HG03280 (cell line): ENCODE measurements around the gene CGNL1.

Experiments used
- ATAC-seq: cut with Tn5 transposase; IDR thresholded peaks from one replicate; pipeline ENCODE4 v1.9.1; 2021; ENCODE audit warnings: mild to moderate bottlenecking, moderate library complexity; ENCODE audit not compliant: unreplicated experiment

The CGNL1 gene

DNA sequence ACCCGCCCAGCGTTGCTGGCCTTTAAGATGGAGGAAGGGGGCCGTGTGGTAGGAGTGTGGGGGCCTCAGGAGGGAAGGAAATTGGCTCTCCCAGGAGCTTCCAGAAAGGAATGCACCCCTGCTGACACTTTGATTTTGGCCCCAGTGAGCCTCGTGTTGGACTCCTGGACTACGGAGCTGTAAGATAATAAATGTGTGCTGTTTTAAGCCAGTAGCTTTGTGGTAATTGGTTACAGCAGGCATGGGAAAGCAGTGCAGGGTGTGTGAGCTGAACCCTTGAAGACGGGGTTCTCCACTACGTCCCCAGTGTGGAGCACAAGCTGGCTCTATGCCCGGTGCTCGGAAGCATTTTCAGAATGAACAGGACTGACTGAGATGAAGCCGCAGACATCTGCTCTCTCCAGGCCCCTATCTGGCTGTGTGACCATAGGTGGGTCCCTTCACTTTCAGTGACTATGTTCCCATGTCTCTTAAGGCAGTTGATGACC is 22.9 kb upstream of the CGNL1 start:
- ATAC-seq = no peak

DNA sequence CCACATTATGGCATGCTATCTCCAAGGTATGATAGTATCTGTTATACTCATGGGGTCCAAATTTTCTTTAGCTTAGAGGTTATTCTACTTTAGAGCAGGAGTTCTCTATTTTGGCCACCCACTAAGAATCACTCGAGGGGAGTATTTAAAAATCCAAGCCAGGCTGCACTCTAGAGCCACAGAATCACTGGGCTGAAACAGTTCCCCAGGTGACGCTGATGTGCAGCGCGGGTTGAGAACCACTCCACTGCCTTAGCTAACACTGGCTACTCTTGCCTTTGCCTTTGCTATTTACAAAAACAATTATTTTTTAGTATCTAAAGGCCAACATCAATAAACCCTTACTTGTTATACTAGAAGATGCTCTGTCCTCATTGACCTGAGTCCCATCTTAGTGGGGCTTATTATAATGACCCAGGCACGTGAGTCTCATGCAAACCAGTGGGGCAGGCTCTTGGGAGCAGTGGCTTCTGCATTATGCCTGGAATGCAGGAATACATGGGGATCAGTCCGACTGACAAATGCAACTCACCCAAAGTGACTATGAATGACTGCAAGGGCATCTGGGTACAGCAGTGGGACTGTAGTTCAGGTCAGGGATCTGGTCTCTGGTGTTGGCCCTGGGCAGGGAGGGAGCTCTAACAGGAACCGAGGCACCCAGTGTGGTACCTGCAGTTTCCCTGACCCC is 21.7 kb upstream of the CGNL1 start:
- no peak for ATAC-seq

DNA sequence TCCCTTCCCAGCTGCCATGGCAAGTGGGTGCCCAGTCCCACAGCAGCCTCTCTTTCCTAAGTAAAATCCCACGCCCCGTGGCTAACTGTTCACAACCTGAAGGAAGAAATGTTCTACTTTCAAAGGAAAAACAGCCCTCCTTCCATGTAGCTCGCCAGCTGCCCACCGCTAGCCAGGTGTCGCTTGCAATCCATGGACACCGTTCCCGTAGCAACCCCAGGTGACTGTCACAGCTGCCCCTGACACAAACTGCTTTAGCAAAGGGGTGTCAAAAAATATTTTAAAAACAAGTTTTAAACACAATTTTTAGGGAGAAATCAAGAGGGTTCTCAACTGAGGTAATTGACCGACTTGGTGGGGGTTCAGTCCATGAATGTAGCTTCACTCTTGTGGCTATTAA is 21.0 kb upstream of the CGNL1 start:
- ATAC-seq = no peak

DNA sequence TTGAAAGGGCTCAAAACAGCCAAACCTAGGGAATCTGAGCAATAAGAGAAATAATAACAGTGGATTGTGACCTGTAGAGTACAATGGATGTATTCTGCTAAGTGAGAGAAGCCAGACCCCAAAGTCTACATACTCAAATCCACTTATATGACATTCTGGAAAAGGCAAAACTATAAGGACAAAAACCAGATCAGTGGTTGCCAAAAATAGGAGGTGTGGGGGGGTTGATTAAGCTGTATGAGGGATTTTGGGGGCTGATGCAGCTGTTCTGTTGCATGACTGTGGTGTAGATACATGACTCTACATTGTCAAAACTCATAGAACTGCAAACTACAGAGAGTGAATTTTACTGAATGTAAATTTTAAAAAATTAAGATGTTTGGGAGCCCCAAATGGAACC is 20.1 kb upstream of the CGNL1 start:
- no peak for ATAC-seq

DNA sequence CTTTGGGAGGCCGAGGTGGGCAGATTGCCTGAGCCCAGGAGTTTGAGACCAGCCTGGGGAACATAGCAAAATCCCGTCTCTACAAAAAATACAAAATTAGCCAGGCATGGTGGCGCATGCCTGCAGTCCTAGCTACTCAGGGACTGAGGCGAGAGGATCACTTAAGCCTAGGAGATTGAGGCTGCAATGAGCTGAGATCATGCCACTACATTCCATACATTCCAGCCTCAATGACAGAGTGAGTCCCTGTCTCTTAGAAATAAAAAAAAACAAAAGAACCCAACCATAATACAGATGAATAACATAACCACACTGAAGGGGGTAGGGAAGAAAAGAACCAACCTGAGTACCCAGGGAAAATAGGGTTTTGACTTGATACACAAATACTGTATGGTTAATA is 19.7 kb upstream of the CGNL1 start:
- ATAC-seq = no peak

DNA sequence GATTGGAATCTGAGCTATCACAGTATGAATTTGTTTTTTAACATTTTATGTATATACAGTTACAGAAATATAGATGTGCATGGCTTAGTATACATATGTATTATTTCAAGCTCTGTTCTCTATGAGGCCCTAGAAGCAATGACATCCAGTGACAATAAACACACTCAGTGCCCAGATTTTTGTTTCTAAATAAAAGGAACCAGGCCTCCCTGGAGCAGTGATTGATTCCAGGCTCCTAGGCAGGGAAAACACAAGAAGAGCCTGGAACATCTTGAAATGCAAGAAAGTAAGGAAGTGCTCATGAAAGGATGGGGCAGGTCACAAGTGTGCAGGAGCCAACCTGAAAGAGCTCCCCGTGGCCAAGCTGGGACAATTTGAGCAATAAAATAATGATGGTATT is 18.5 kb upstream of the CGNL1 start:
- ATAC-seq = no peak

DNA sequence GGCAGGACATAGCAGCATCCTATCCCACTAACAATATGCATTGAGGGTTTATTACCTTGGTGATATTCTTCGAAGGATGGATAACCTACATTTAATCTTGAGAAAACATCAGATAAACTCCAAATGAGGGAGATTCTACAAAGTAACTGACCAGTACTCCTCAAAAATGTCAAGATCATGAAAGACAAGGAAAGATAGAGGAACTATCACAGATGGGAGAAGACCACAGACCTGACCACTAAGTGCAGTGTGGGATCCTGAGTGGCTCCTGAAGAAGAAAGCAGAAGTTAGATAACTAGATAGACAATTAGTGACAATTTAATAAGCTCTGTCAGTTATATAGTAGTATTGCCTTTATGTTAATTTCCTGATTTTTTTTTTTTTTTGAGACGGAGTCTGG is 17.7 kb upstream of the CGNL1 start:
- ATAC-seq = no peak

DNA sequence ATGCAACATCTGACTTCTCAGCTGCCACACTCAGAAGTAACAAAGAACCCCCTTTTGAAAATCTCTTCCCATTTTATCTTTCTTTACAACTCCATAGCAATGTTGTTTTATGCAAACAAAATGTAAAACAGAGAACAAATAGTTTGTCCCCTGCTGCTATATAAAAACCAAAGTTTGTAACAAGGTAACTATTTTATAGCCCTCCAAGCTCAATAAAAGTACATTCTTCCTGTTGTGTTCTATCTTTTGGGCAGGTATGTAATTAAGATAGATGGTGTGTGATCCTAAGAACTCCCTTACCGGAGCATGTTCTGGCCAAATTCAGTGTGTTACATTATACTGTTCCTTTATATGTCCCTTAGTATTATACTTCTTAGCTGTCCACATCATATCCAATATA is 12.6 kb upstream of the CGNL1 start:
- ATAC-seq = no peak

DNA sequence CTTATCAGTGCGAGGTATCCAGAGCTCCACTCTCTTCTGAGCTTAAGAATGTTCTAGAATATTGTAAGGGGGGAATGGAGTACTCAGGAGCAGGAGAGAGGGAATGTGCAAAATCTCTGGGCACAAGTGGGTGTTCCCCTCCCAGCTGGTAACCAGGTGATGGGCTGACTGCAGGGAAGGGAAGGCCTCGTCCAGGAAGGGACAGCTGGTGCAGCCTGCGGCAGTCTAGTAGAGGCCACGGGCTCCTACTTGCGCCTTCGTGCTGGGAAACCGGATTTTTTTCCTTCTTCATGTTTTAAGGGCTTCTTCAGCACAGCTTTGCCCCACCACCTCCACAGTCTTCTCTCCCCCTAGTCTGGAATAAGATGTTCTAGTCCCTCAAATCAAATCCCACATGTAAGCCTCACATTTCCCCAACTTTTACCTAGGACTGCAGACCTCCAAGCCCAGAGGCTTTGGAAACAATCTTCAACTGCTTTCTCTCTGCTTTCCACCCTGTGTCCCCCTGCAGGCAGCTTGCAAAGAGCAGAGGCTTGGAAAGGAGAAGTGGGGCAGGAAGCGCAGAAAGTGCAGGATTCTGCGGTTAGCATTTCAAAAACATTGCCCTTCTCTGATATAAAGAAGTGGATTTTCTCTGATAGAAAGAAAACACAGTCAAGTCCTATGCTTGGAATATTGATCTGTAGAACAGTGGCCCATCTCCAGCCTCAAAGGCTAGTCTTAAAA is 11.9 kb upstream of the CGNL1 start:
- no peak for ATAC-seq

DNA sequence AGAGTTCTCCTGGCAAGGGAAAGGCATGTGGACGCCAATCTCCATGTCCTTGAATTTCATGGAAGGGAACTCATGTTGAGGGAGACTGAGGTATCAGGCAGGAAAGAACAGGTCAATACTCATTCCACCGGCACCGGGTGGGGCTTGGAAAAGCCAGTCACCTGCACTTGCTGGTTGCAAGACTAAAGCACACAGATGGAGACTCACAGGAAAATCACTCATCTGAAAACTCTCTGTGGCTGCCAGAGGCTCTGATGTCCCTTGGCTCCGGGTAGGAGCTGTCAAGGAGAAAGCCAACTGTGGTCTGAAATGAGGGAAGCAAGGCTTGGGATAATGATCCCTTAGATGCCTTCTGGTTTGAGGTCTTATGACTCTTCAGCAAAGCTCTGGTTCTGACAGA is 8.7 kb upstream of the CGNL1 start:
- no peak for ATAC-seq

DNA sequence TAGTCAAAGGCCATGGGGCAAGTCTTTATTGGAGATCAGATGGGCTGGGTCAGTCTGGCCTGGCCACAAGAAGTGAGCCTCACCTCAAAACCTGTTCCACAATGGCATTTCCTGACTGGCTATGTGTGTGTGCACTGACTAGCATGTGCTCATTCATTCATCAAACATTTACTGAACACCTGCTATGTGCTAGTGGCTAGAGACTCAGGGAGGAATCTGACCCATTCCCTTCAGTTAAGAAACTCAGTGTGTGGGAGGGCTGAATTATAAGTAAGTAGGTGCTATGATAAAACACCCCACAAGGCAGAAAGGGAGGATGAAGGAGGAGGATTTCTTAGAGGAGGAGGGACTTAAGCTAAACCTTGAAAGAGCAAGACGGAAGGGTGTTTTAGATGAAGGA is 5.4 kb upstream of the CGNL1 start:
- no peak for ATAC-seq

DNA sequence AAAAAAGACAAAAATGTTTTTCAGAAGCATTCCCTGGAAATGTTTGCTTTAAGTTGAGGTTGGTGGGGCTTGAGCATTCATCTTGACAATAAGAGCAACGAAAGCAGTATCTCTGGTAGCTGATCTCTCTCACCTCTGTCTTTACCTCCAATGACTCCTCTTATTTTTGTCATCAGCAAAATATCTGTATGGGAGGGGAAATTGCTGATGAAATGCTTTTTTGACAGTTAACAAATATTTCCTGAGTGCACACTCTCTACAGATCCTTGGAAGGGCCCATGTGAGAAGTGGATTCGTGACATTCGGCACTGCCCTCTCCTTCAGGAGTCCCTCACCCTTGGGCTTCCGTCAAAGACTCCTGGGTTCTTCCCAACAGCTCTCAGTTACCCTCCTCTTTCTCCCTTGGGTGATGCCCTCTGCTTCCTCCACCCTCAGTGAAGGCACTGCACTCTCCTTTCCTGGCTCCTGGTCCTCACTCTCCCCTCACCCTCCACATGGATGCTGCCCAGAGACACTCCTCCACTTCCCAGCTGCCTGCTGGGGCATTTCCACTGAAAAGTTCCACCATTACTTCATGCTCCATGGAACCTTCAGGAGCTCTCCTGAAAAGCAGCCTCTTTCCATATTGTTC is 2.9 kb upstream of the CGNL1 start:
- ATAC-seq = no peak

DNA sequence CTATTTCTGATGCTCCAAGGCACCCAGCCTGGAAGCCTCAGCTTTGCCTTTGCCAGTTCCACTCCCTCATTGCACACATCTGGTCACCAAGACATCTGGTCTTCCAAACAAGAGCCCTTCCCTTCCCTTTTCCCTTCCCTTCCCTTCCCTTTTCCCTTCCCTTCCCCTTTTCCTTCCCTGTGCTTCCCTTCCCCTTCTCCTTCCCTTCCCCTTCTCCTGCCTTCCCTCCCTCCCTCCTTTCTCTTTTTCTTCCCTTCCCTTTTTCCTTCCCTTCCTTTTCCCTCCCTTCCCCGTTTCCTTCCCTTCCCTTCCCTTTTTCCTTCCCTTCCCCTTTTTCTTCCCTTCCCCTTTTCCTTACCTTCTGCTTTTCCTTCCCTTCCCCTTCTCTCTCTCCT is 2.4 kb upstream of the CGNL1 start:
- no peak for ATAC-seq

DNA sequence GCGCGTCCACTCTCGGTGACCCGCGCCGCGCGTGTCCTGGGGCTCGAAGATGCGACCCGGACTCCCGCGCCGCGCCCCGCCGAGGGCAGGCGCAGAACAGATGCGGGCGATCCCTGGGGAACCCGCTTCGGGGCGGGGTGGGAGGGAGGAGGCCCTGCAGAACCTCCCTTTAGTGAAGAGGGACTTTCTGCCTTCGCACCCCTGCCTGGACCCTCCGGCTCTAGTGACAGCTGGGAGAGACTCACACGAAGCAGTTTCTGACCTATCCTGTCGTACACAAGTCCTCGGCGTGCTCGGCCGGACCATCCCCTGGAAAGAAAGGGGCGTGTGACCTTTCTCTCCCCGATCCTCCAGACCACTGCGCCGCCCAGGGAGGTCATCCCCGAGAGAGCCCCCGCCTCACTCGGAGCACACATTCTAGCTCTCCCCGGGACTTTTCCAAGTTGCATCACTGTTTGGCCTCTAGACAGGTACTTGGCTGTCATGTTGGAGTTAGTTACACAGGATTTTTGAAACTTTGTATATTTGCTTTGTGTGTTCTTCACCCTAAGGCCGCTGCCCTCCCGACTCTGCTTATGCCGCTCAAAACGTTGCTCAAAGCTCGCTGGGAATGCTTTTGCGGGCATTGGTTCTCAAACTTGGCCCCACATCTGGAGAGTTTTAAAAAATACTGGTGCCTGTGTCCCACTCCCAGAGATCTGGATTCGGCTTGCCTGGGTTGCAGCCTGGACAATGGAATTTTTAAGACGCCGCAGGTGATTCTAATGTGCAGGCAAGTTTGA is 582 bp downstream of the CGNL1 start:
- ATAC-seq = no peak

DNA sequence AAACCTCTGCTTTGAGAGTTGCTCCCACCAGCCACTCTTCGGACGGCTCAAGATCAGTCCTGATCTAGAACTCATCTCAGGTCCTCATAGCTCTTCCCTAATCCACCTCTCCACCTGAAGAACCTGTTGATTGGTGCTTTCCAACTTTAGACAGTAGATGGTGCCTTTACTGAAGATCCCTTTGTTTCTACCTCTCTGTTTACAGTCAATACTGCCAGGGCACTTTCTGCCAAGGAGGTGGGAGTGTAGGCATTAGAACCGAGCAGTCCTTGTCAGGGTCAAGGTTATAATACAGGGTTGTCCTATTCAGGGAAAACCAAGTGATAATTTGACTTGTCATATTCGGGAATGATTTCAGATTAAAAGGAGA is 1.2 kb downstream of the CGNL1 start:
- ATAC-seq = no peak

DNA sequence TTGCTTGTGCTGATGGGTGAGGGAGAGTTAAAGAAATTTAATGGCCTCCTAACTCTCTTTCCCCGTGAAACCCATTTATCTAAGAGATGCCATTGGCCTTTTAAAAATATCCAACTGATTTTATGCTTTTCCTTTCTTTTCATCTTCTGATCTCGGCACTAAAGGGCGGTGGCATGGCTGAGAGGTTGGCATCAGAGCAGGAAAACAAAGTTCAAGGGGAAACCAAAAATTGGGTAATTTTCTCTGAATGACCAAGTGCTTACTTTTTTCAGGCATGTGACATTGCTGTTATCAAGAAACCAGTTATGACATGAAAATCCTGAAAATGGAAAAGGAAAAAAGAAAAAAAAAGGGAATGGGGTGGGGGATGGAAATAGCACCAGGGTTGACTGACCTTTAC is 3.2 kb downstream of the CGNL1 start:
- no peak for ATAC-seq

DNA sequence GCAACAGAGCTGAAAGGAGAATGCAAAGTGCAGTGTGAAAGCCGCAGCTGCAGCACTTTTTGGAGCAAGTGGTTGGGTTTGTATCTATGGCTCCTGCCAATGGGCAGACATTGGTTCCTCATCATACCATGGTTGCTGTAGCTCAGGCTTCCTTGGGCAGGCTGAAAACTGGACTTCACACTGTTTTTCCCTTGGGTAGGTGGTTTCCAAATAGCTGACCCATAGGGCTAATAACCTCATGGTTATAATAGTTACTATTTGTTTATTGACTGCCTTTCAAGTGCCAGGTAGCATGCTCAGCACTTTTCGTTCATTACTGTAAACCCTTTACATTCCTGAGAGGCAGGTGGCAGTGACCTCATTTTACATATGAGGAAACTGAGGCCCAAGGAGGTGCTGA is 4.5 kb downstream of the CGNL1 start:
- ATAC-seq = no peak

DNA sequence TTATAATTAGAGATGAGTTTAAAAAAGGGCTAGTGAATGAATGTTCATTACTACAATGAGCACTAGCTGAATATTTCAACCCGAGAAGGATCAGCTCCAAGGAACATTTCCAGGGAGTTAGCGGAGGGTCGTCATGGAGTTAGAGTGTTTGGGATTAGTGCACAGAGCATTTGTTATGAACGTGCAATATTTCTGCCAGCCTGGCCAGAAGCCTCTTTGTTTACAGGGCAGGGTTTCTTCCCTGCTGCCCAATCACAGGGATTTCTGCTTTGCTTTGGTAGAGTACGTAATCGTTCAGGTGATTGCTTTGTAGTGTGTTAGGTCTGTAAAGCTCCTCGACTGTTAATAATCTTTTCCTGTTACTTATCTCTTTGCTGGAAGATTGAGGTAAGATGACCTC is 5.9 kb downstream of the CGNL1 start:
- no peak for ATAC-seq

DNA sequence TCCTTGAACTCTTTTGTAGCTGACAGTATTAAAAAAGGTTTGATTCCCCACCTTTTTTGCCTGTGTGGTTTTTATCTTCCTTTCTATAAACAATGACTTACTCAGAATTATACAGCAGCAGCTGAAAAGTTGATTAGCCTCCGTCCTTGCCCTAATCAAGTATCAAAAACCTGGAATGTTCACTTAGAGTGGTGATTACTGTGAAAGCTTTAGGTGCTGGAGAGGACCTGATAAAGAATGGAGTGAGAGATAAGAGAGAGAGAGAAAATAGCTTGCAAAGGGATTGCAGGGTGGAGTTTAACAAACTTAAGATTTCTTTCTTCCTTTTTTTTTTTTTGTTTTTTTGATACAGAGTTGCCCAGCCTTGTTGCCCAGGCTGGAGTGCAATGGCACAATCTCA is 6.7 kb downstream of the CGNL1 start:
- no peak for ATAC-seq

DNA sequence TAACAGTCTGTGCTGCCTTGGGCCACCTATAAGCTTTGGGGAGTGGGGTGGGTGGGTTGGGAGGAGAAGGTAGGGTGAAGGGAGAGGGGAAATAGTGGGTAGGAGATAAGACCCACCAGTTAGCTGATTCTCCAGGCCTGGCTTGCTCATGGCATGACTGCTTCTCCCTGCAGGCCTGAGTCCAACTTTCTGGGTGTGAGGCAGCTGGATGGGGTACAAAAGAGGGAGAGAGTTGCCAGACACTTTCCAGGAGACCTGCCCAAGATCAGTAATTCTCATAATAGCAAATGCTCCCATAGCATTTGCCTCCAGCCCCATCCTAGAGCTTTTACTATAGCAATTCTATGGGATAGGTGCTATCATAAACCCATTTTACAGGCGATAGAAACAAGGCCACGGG is 7.7 kb downstream of the CGNL1 start:
- no peak for ATAC-seq

DNA sequence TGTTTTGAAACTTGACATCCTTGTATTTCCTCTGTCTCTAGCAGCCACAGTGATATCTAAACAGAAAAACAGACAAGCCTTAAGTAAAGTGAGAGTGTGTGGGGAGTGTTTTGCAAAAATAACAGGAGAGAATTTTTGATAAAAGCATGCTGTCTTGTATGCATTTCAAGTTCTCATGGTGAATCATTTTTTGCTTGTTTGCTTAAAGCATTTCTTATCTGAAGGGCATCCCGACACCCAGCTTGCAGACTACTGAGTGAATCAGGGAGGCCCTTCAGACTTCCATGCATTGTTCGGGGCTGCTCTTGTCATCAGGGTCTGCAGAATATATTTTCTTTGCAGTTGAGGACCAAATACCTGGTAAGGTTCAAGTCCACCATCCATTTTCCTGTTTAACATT is 8.5 kb downstream of the CGNL1 start:
- ATAC-seq = no peak
